A673 (cell line): ENCODE data around the gene CEP20.

ENCODE experiments used
- CTCF ChIP-seq: fragments of 300-800, 200-600 bp; sonication (generic); conservative IDR thresholded peaks from 2 replicates; pipeline ENCODE4 v1.5.1; 2017; ENCODE audit warnings: low read depth, mild to moderate bottlenecking, antibody characterized with exemption, low read length, moderate library complexity, mixed read lengths
- EZH2 ChIP-seq: fragments of 200-600 bp; sonication (generic); IDR thresholded peaks from 2 replicates; pipeline ENCODE4 v1.6.1; 2017; ENCODE audit warnings: borderline replicate concordance, low read depth, mild to moderate bottlenecking, mixed read lengths, antibody characterized with exemption, low read length; ENCODE audit not compliant: poor library complexity, severe bottlenecking

DNA sequence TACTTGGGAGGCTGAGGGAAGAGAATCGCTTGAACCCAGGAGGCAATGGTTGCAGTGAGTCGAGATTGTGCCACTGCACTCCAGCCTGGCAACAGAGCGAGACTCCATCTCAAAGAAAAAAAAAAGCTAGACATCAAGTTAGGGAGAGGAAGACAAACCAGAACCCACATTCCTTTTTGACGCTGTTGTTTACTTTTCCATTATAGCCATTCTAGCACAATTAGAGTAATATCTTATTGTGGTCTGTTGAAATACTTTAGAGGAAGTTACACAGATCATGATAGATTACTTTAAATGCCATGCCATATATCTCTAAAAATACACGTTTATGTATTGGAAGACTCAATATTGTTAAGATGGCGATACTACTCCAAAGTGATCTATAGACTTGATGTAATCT, 44.5 kb upstream of the CEP20 start:
- no peak for TF ChIP-seq CTCF
- no peak for TF ChIP-seq EZH2
